ENCODE data around the gene ROBO3. TPM values are rescaled to one million over a fixed set of nuclear protein-coding genes. Genes with fewer than 3 reads are reported as not detected.

ROBO3 gene
- total RNA-seq, 1 experiment from 2014 or later = 1.3 TPM

GRCh38 chr11:124837491-124837856 lies 27.8 kb upstream of the ROBO3 start:
- H2AFZ ChIP-seq = no peak overlapping the region
- peak; percentile 22 to 68 for DNase-seq
- peak; percentile 66 for TF ChIP-seq CTCF (conservative IDR thresholded peaks at IDR 0.05)
- no peak for TF ChIP-seq EZH2 (IDR thresholded peaks at IDR 0.05; ENCODE audit: low read depth)
- peaks cover 22% of the 10 kb centered on the region for H3F3A ChIP-seq (ENCODE audit: insufficient read depth, low read depth)
- no TSS peak for BruUV-seq (replicated peaks)
- intact Hi-C loops (cut with micrococcal nuclease; ENCODE audit: unreplicated experiment) = loop anchor here (1.0 to 10.0 kb wide), 10 partner anchors 37 to 765 kb away; partner anchors contain the start of genes ESAM, MSANTD2, SIAE and SPA17
- no peaks in the 10 kb centered on the region for H3K9me3 ChIP-seq (ENCODE audit: insufficient read depth, low read depth)
- no peaks in the 10 kb centered on the region for H3K9me2 ChIP-seq (ENCODE audit: insufficient read depth)
- CTCF ChIA-PET = interaction anchor here (1.0 to 1.6 kb wide), 5 partner anchors 44 to 193 kb away, joined by 3 to 21 read pairs (median 7); no protein-coding TSS in a partner anchor
- peak overlapping the region; percentile 51 for H3K4me2 ChIP-seq
- H3K27me3 ChIP-seq (ENCODE audit: insufficient read depth, low read depth) = peaks cover 13% of the 10 kb centered on the region
- H4K20me1 ChIP-seq (ENCODE audit: insufficient read depth) = no peaks in the 10 kb centered on the region
- 0 out of 2 replicates have a peak overlapping the region, but pooled peaks have one; percentile 11 for H3K4me3 ChIP-seq
- H3K79me2 ChIP-seq (ENCODE audit: low read depth) = no peaks in the 10 kb centered on the region
- POLR2A ChIA-PET (ENCODE audit: unreplicated experiment) = no interaction called here
- H3K4me1 ChIP-seq (replicated peaks; ENCODE audit: insufficient read depth) = peaks cover 48% of the 10 kb centered on the region
- no peaks in the 10 kb centered on the region for H3K36me3 ChIP-seq (ENCODE audit: low read depth)
- no peak overlapping the region for H3K27ac ChIP-seq

- Histone ChIP-seq H3K4me3 (no peak overlapping the region), H3K9me2 (ENCODE audit: insufficient read depth) (no peaks in the 10 kb centered on the region), H3K36me3 (ENCODE audit: low read depth) (no peaks in the 10 kb centered on the region), H3K27me3 (ENCODE audit: insufficient read depth, low read depth) (peaks cover 26% of the 10 kb centered on the region), H3K9me3 (ENCODE audit: insufficient read depth, low read depth) (no peaks in the 10 kb centered on the region), H3K4me2 (no peak overlapping the region), H3K79me2 (ENCODE audit: low read depth) (no peaks in the 10 kb centered on the region), H3K27ac (no peak overlapping the region), H3F3A (ENCODE audit: insufficient read depth, low read depth) (peaks cover 14% of the 10 kb centered on the region), H3K4me1 (replicated peaks; ENCODE audit: insufficient read depth) (peaks cover 35% of the 10 kb centered on the region), H4K20me1 (ENCODE audit: insufficient read depth) (no peaks in the 10 kb centered on the region), H2AFZ (no peak overlapping the region)
- intact Hi-C loops (cut with micrococcal nuclease; ENCODE audit: unreplicated experiment) = loop anchor here (5.0 to 10.0 kb wide), 3 partner anchors 509 to 766 kb away; no protein-coding TSS in a partner anchor
- BruUV-seq (replicated peaks) = no TSS peak
- POLR2A ChIA-PET (ENCODE audit: unreplicated experiment) = no interaction called here
- no peak for DNase-seq
- CTCF ChIA-PET = no interaction called here
- TF ChIP-seq CTCF (conservative IDR thresholded peaks at IDR 0.05) = no peak
- TF ChIP-seq EZH2 (IDR thresholded peaks at IDR 0.05; ENCODE audit: low read depth) = no peak
Measured at GRCh38 chr11:124838805-124839127, 26.5 kb upstream of the ROBO3 start.

DNA sequence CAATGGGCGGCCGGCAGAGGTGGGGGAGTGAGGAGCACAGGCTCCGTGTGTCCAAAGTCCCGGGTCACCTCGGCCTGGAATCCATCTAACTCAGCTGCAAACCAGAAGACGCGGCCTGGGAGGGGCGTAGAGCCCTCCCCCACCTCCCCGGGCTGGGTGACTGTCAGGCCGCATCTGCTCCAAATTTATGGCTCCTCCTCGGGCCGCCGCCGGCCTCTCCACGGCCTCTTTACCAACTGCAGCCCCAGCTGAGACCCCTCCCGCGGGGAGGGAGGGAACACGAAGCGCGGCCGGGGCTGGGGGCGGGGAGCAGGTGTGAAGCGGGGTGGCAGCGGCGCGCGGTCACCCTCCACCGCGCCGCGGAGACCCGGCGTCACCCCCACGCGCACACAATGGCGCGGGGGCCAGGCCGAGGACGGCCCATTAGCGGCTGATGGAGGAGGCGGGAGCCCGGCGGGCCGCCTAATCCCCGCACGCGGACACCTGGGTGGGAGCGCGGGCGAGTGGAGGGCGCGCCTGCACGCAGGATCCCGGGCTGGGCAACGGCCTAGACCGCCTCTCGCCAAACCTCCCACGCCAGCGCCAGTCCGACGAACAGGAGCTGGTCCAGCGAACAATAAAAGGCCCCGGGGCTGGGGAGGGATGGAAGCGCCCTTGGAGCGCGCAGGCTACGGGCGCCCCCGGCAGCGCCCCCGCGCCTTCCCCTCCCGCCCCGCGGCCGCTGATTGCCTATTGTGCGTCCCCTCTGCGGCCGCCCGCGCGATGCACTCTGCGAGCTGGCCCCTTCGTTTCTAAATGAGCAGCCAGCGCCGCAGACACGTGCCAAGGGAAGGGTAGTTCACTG lies 25.9 kb upstream of the ROBO3 start:
- Histone ChIP-seq H3K27ac (no peak overlapping the region), H4K20me1 (ENCODE audit: insufficient read depth) (no peaks in the 10 kb centered on the region), H3K4me2 (no peak overlapping the region), H3K4me1 (replicated peaks; ENCODE audit: insufficient read depth) (peaks cover 29% of the 10 kb centered on the region), H3K4me3 (no peak overlapping the region), H3K79me2 (ENCODE audit: low read depth) (no peaks in the 10 kb centered on the region), H3K9me3 (ENCODE audit: insufficient read depth, low read depth) (no peaks in the 10 kb centered on the region), H3K36me3 (ENCODE audit: low read depth) (no peaks in the 10 kb centered on the region), H2AFZ (no peak overlapping the region), H3K27me3 (ENCODE audit: insufficient read depth, low read depth) (peaks cover 31% of the 10 kb centered on the region), H3K9me2 (ENCODE audit: insufficient read depth) (no peaks in the 10 kb centered on the region), H3F3A (ENCODE audit: insufficient read depth, low read depth) (peaks cover 8% of the 10 kb centered on the region)
- ChIA-PET CTCF (interaction anchor here (0.6 kb wide), 1 partner anchor 1035 kb away, joined by 9 read pairs; no protein-coding TSS in a partner anchor), POLR2A (ENCODE audit: unreplicated experiment) (no interaction called here)
- no TSS peak for BruUV-seq (replicated peaks)
- no peak for DNase-seq
- intact Hi-C loops (cut with micrococcal nuclease; ENCODE audit: unreplicated experiment) = loop anchor here (5.0 to 10.0 kb wide), 3 partner anchors 508 to 767 kb away; no protein-coding TSS in a partner anchor
- TF ChIP-seq EZH2 (IDR thresholded peaks at IDR 0.05; ENCODE audit: low read depth) (no peak), CTCF (conservative IDR thresholded peaks at IDR 0.05) (no peak)

All from PC-9 (cell line).